GM12878 (cell line): ENCODE data around the gene SOX6. TPM values are rescaled to one million over a fixed set of nuclear protein-coding genes. Genes with fewer than 3 reads are reported as not detected.

ENCODE experiments used
- CHD2 ChIP-seq: IDR thresholded peaks from 2 replicates; pipeline ENCODE4 v1.6.1; 2011; ENCODE audit warnings: low read depth, low read length, improper control_type of control experiment, borderline replicate concordance
- CREM ChIP-seq: IDR thresholded peaks from 2 replicates; pipeline ENCODE4 v1.6.1; 2014; ENCODE audit warnings: antibody characterized with exemption, low read depth
- EGR1 ChIP-seq, 2 experiments: IDR thresholded peaks; 1 replicate in 1 of 2; 2 replicates in 1 of 2; pipeline ENCODE4 v1.6.1; 2011 to 2012; ENCODE audit warnings: low read depth in 2 of 2, low read length in 2 of 2, borderline replicate concordance in 1 of 2, mild to moderate bottlenecking in 1 of 2, moderate library complexity in 1 of 2
- ESRRA ChIP-seq: IDR thresholded peaks from 2 replicates; pipeline ENCODE4 v1.6.1; 2012; ENCODE audit warnings: mild to moderate bottlenecking, low read length, improper control_type of control experiment
- HDAC6 ChIP-seq: fragments of 200-600 bp; sonication (generic); IDR thresholded peaks from one replicate; pipeline ENCODE4 v1.8.0; 2017; ENCODE audit warnings: antibody characterized with exemption; ENCODE audit not compliant: unreplicated experiment
- IRF5 ChIP-seq: fragments of 450-650 bp; IDR thresholded peaks from 2 replicates; pipeline ENCODE4 v1.6.1; 2017; ENCODE audit warnings: borderline replicate concordance
- KDM1A ChIP-seq: fragments of 200-600 bp; sonication (generic); IDR thresholded peaks from 2 replicates; pipeline ENCODE4 v1.6.1; 2016; ENCODE audit warnings: borderline replicate concordance
- NBN ChIP-seq: fragments of 450-650 bp; IDR thresholded peaks from 2 replicates; pipeline ENCODE4 v1.6.1; 2016
- NKRF ChIP-seq: fragments of 450-650 bp; conservative IDR thresholded peaks from 2 replicates; pipeline ENCODE4 v1.6.1; 2017; ENCODE audit warnings: mild to moderate bottlenecking, moderate library complexity
- PBX3 ChIP-seq: IDR thresholded peaks from 2 replicates; pipeline ENCODE4 v1.6.1; 2011; ENCODE audit warnings: mild to moderate bottlenecking, low read depth, low read length, moderate library complexity; ENCODE audit not compliant: insufficient replicate concordance
- SMAD5 ChIP-seq: IDR thresholded peaks from 2 replicates; pipeline ENCODE4 v1.6.1; 2016; ENCODE audit warnings: antibody characterized with exemption, low read depth
- SREBF1 ChIP-seq: IDR thresholded peaks from 2 replicates; pipeline ENCODE4 v1.6.1; 2012; ENCODE audit warnings: mild to moderate bottlenecking, low read length
- TAF1 ChIP-seq: IDR thresholded peaks from 2 replicates; pipeline ENCODE4 v1.6.1; 2011; ENCODE audit warnings: mild to moderate bottlenecking, low read depth, low read length, borderline replicate concordance
- ZNF24 ChIP-seq: fragments of 450-650 bp; IDR thresholded peaks from 2 replicates; pipeline ENCODE4 v1.6.1; 2017; ENCODE audit warnings: antibody characterized with exemption, mild to moderate bottlenecking
- ZNF274 ChIP-seq: IDR thresholded peaks from one replicate; pipeline ENCODE4 v1.8.0; 2011; ENCODE audit not compliant: insufficient read length, insufficient read depth
- polyA plus RNA-seq, 11 experiments: library from polyadenylated mRNA; depleted of rRNA in 4 of 11; unstranded in 6 of 11; stranded (reverse) in 5 of 11; fragments of >200 nt; fragmentation: Nextera tagmentation in 4 of 11; fragmentation: Illumina TruSeq in 1 of 11; extraction: Ambion mirVana in 4 of 11; extraction: Trizol in 1 of 11; gene quantifications; 1 replicate in 1 of 11; 2 replicates in 10 of 11; pipeline versions ENCODE4 v1.2.1 to v1.2.3, GENCODE V29; 2011 to 2016; ENCODE audit warnings: inconsistent platforms in 2 of 11, missing spikeins in 2 of 11, low read depth in 1 of 11
- total RNA-seq, 4 experiments: library from RNA; depleted of rRNA in 3 of 4; stranded (reverse); fragments of >200 nt in 3 of 4; fragmentation: Illumina TruSeq in 1 of 4; extraction: Trizol in 1 of 4; gene quantifications; 2 replicates each; pipeline versions ENCODE4 v1.2.1 to v1.2.3, GENCODE V29; 2013 to 2021
- TF ChIP-seq, protein P1 (sequence below): fragments of 450-650 bp; IDR thresholded peaks from 2 replicates; pipeline ENCODE4 v1.6.1; 2017; ENCODE audit warnings: low read depth, mild to moderate bottlenecking, moderate library complexity
- TF ChIP-seq, protein P2 (sequence below): fragments of 450-650 bp; IDR thresholded peaks from 2 replicates; pipeline ENCODE4 v1.6.1; 2016; ENCODE audit warnings: mild to moderate bottlenecking
- TF ChIP-seq, protein P3 (sequence below): IDR thresholded peaks from 2 replicates; pipeline ENCODE4 v1.6.1; 2011; ENCODE audit warnings: low read depth, mild to moderate bottlenecking, low read length, moderate library complexity, borderline replicate concordance; ENCODE audit errors: extremely low read depth
- TF ChIP-seq, protein P4 (sequence below): fragments of 450-650 bp; formaldehyde crosslinking; IDR thresholded peaks from 2 replicates; pipeline ENCODE4 v1.4.0; 2022; ENCODE audit warnings: mild to moderate bottlenecking, moderate library complexity

Gene SOX6
- total and polyA plus RNA-seq, 10 of the 15 experiments (the other 5 are each of a cell fraction or from before 2014, with no cell fraction given), result 0.03 to 0.71 (median 0.29) TPM; not detected in 4

DNA sequence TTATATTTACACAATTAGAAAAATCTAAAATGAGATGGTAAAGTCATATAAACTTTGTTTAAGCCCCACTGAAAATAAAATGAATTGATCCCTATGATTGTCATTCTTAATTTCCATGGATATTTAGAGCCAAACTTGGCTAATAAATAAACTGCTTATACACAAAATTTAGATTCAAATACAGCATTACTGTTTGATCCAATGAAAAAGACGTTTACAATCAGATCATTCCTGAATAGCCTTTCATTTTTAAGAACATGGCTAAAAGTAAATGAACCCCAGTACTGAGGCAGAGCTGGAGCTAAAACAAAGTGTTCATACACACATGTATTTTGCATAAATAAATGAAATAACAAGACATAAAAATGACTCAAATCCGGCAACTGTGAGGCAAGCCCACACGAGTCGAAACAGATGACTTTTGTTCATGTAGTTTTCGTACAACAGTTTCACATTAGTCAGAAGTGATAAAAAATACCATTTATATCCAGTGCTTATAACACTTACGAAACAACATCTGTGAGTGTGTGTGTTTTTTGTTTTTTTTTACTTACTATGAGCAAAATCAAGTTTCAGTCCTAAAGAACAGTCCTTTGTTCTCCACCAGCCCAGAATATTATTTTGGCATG is 386.5 kb downstream of the SOX6 start (continued):
- no peak for TF ChIP-seq HDAC6
- no peak for TF ChIP-seq KDM1A
- TF ChIP-seq NKRF, result no peak
- TF ChIP-seq TAF1, result no peak
- peak; percentile 77; the same call in 1 of the 2 replicates for TF ChIP-seq CREM
- no peak for TF ChIP-seq ZNF274
- no peak for TF ChIP-seq EGR1 (IDR thresholded peaks at IDR 0.05; ENCODE audit: borderline replicate concordance in 1 of 2, low read depth in 2 of 2, low read length in 2 of 2)
- TF ChIP-seq, protein P1, sequence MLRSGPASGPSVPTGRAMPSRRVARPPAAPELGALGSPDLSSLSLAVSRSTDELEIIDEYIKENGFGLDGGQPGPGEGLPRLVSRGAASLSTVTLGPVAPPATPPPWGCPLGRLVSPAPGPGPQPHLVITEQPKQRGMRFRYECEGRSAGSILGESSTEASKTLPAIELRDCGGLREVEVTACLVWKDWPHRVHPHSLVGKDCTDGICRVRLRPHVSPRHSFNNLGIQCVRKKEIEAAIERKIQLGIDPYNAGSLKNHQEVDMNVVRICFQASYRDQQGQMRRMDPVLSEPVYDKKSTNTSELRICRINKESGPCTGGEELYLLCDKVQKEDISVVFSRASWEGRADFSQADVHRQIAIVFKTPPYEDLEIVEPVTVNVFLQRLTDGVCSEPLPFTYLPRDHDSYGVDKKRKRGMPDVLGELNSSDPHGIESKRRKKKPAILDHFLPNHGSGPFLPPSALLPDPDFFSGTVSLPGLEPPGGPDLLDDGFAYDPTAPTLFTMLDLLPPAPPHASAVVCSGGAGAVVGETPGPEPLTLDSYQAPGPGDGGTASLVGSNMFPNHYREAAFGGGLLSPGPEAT, result peak; percentile 50; the same call in 1 of the 2 replicates
- peak; percentile 58; the same call in 1 of the 2 replicates for TF ChIP-seq CHD2
- TF ChIP-seq, protein P2, sequence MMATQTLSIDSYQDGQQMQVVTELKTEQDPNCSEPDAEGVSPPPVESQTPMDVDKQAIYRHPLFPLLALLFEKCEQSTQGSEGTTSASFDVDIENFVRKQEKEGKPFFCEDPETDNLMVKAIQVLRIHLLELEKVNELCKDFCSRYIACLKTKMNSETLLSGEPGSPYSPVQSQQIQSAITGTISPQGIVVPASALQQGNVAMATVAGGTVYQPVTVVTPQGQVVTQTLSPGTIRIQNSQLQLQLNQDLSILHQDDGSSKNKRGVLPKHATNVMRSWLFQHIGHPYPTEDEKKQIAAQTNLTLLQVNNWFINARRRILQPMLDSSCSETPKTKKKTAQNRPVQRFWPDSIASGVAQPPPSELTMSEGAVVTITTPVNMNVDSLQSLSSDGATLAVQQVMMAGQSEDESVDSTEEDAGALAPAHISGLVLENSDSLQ, result no peak
- TF ChIP-seq, protein P3, sequence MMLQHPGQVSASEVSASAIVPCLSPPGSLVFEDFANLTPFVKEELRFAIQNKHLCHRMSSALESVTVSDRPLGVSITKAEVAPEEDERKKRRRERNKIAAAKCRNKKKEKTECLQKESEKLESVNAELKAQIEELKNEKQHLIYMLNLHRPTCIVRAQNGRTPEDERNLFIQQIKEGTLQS, result no peak
- no peak for TF ChIP-seq PBX3
- no peak for TF ChIP-seq IRF5
- peak; percentile 29; the same call in 1 of the 2 replicates for TF ChIP-seq SREBF1
- peak; percentile 60 for TF ChIP-seq ZNF24
- TF ChIP-seq ESRRA, result no peak
- TF ChIP-seq SMAD5, result no peak
- TF ChIP-seq NBN, result peak; percentile 72; the same call in 1 of the 2 replicates
- TF ChIP-seq, protein P4, sequence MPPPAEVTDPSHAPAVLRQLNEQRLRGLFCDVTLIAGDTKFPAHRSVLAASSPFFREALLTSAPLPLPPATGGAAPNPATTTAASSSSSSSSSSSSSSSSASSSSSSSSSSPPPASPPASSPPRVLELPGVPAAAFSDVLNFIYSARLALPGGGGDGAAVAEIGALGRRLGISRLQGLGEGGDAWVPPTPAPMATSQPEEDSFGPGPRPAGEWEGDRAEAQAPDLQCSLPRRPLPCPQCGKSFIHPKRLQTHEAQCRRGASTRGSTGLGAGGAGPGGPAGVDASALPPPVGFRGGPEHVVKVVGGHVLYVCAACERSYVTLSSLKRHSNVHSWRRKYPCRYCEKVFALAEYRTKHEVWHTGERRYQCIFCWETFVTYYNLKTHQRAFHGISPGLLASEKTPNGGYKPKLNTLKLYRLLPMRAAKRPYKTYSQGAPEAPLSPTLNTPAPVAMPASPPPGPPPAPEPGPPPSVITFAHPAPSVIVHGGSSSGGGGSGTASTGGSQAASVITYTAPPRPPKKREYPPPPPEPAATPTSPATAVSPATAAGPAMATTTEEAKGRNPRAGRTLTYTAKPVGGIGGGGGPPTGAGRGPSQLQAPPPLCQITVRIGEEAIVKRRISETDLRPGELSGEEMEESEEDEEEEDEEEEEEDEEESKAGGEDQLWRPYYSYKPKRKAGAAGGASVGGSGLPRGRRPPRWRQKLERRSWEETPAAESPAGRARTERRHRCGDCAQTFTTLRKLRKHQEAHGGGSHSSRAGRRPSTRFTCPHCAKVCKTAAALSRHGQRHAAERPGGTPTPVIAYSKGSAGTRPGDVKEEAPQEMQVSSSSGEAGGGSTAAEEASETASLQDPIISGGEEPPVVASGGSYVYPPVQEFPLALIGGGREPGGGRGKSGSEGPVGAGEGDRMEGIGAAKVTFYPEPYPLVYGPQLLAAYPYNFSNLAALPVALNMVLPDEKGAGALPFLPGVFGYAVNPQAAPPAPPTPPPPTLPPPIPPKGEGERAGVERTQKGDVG (CRISPR knock-in tag), result no peak
